H1 (cell line): ENCODE results near the gene JAG2. TPM values are rescaled to one million over a fixed set of nuclear protein-coding genes. Genes with fewer than 3 reads are reported as not detected.
A peak's percentile ranks its signal among the peaks of the same experiment; 100 is the strongest.

Experiments
- CTCF ChIA-PET: fragments of 300-600 bp; sonication (Branson Sonifier 250); formaldehyde crosslinking; loops from one replicate; lab custom pipeline; 2021; ENCODE audit not compliant: partially characterized antibody; lab: Charles Lee
- POLR2A ChIA-PET: fragments of 300-600 bp; sonication (Branson Sonifier 250); formaldehyde crosslinking; loops from one replicate; lab custom pipeline; 2021; ENCODE audit warnings: inconsistent platforms; ENCODE audit not compliant: partially characterized antibody; lab: Charles Lee
- DNase-seq, 2 experiments: peaks; one replicate each; pipeline versions ENCODE4 v3.0.0 to v3.0.0-alpha.2; 2010 to 2022; ENCODE audit warnings: low spot score in 2 of 2, low read depth in 1 of 2, mixed read lengths in 1 of 2
- FAIRE-seq: peaks from 2 replicates; lab custom pipeline; 2011; peaks lifted over from hg19 to GRCh38; lab: Jason Lieb, UNC
- H2AFZ ChIP-seq: 2 replicates; pipeline ENCODE4 v1.8.1; 2012; ENCODE audit warnings: low read length, inconsistent platforms
- H2AK5ac ChIP-seq: 2 replicates; pipeline ENCODE4 v1.6.1; 2013; ENCODE audit warnings: low read depth, low read length
- H2BK120ac ChIP-seq: replicated peaks from 2 replicates; pipeline ENCODE3; 2013; ENCODE audit warnings: low read depth, low read length, inconsistent platforms
- H2BK12ac ChIP-seq: 2 replicates; pipeline ENCODE4 v1.6.1; 2013; ENCODE audit warnings: low read depth, low read length
- H2BK15ac ChIP-seq: 2 replicates; pipeline ENCODE4 v1.6.1; 2013; ENCODE audit warnings: low read length
- H2BK20ac ChIP-seq: 2 replicates; pipeline ENCODE4 v1.6.1; 2013; ENCODE audit warnings: low read length
- H2BK5ac ChIP-seq: 2 replicates; pipeline ENCODE4 v1.6.1; 2013; ENCODE audit warnings: low read depth, low read length
- H3K14ac ChIP-seq: 2 replicates; pipeline ENCODE4 v1.6.1; 2013; ENCODE audit warnings: inconsistent platforms; ENCODE audit not compliant: insufficient read length
- H3K18ac ChIP-seq: 2 replicates; pipeline ENCODE4 v1.6.1; 2013; ENCODE audit warnings: low read length; ENCODE audit errors: extremely low read depth
- H3K23ac ChIP-seq: 2 replicates; pipeline ENCODE4 v1.6.1; 2013; ENCODE audit warnings: inconsistent platforms; ENCODE audit not compliant: insufficient read length
- H3K23me2 ChIP-seq: 2 replicates; pipeline ENCODE4 v1.6.1; 2013; ENCODE audit warnings: low read depth, low read length
- H3K27ac ChIP-seq: 2 replicates; pipeline ENCODE4 v1.6.1; 2011; ENCODE audit warnings: low read depth, low read length, inconsistent platforms
- H3K27me3 ChIP-seq, 4 experiments: replicated peaks in 1 of 4; 1 replicate in 1 of 4; 2 replicates in 3 of 4; pipeline versions ENCODE4 v1.6.1 to v1.8.1; 2011 to 2013; ENCODE audit warnings: low read length in 3 of 4, mild to moderate bottlenecking in 3 of 4, inconsistent platforms in 2 of 4, mixed read lengths in 2 of 4, moderate library complexity in 1 of 4; ENCODE audit not compliant: control insufficient read depth in 3 of 4, insufficient read depth in 3 of 4; ENCODE audit errors: extremely low read depth in 1 of 4
- H3K36me3 ChIP-seq, 4 experiments: 2 replicates each; pipeline versions ENCODE4 v1.6.1 to v1.8.1; 2011 to 2013; ENCODE audit warnings: mild to moderate bottlenecking in 4 of 4, low read length in 3 of 4, moderate library complexity in 2 of 4, control low read depth in 1 of 4, inconsistent platforms in 1 of 4; ENCODE audit not compliant: insufficient read depth in 4 of 4, control insufficient read depth in 2 of 4
- H3K4ac ChIP-seq: replicated peaks from 2 replicates; pipeline ENCODE3; 2013; ENCODE audit warnings: low read length, low read depth, mixed read lengths, inconsistent platforms; ENCODE audit not compliant: insufficient read length
- H3K4me1 ChIP-seq, 4 experiments: replicated peaks in 1 of 4; 1 replicate in 1 of 4; 2 replicates in 3 of 4; pipeline versions ENCODE4 v1.6.1 to v1.8.1; 2011 to 2013; ENCODE audit warnings: low read length in 3 of 4, inconsistent platforms in 2 of 4, mixed read lengths in 1 of 4; ENCODE audit not compliant: insufficient read depth in 4 of 4, control insufficient read depth in 3 of 4
- H3K4me2 ChIP-seq, 2 experiments: 2 replicates each; pipeline versions ENCODE4 v1.6.1 to v1.8.1; 2011 to 2013; ENCODE audit warnings: low read depth in 2 of 2, low read length in 2 of 2, control low read depth in 1 of 2, inconsistent platforms in 1 of 2, mild to moderate bottlenecking in 1 of 2; ENCODE audit not compliant: insufficient read depth in 1 of 2
- H3K4me3 ChIP-seq, 4 experiments: fragments of 200-600, 300-600 bp in 1 of 4; sonication (generic), shearing (Covaris generic), sonication (Bioruptor Twin) in 1 of 4; 2 replicates each; pipeline versions ENCODE4 v1.5.1 to v1.8.1; 2011 to 2016; ENCODE audit warnings: low read length in 4 of 4, low read depth in 3 of 4, control low read depth in 2 of 4, inconsistent platforms in 2 of 4, mild to moderate bottlenecking in 2 of 4, mixed read lengths in 1 of 4, moderate library complexity in 1 of 4; ENCODE audit not compliant: insufficient read depth in 2 of 4; ENCODE audit errors: extremely low read depth in 1 of 4
- H3K56ac ChIP-seq: replicated peaks from 2 replicates; pipeline ENCODE3; 2013; ENCODE audit warnings: low read depth, mild to moderate bottlenecking, mixed read lengths, low read length, inconsistent platforms; ENCODE audit not compliant: insufficient read length
- H3K79me1 ChIP-seq: 2 replicates; pipeline ENCODE4 v1.6.1; 2013; ENCODE audit warnings: low read depth, low read length, control low read depth
- H3K79me2 ChIP-seq, 2 experiments: 2 replicates each; pipeline versions ENCODE4 v1.6.1 to v1.8.1; 2012 to 2013; ENCODE audit warnings: low read length in 2 of 2, mild to moderate bottlenecking in 2 of 2, inconsistent platforms in 1 of 2; ENCODE audit not compliant: insufficient read depth in 2 of 2, control insufficient read depth in 1 of 2
- H3K9ac ChIP-seq, 4 experiments: replicated peaks in 1 of 4; 1 replicate in 1 of 4; 2 replicates in 3 of 4; pipeline versions ENCODE4 v1.6.1 to v1.8.1; 2011 to 2013; ENCODE audit warnings: low read depth in 3 of 4, low read length in 3 of 4, control low read depth in 2 of 4, mild to moderate bottlenecking in 2 of 4, moderate library complexity in 2 of 4, inconsistent platforms in 1 of 4; ENCODE audit errors: extremely low read depth in 1 of 4
- H3K9me3 ChIP-seq, 2 experiments: 2 replicates each; pipeline versions ENCODE4 v1.6.1 to v1.8.1; 2012 to 2013; ENCODE audit warnings: mild to moderate bottlenecking in 2 of 2, moderate library complexity in 2 of 2, control low read depth in 1 of 2, inconsistent platforms in 1 of 2, low read depth in 1 of 2, low read length in 1 of 2, mixed read lengths in 1 of 2; ENCODE audit not compliant: insufficient read depth in 2 of 2
- H4K20me1 ChIP-seq, 2 experiments: replicated peaks in 1 of 2; 2 replicates each; pipeline versions ENCODE3 to v1.8.1; 2011 to 2013; ENCODE audit warnings: inconsistent platforms in 2 of 2, low read length in 2 of 2, mild to moderate bottlenecking in 1 of 2; ENCODE audit not compliant: insufficient read depth in 2 of 2, control insufficient read depth in 1 of 2
- H4K5ac ChIP-seq: 2 replicates; pipeline ENCODE4 v1.6.1; 2013; ENCODE audit warnings: low read length, low read depth, mixed read lengths, inconsistent platforms; ENCODE audit not compliant: insufficient read length
- H4K8ac ChIP-seq: 2 replicates; pipeline ENCODE4 v1.8.0; 2013; ENCODE audit warnings: mild to moderate bottlenecking, moderate library complexity, low read length, inconsistent platforms; ENCODE audit not compliant: insufficient read depth; ENCODE audit errors: extremely low read depth
- H4K91ac ChIP-seq: replicated peaks from 2 replicates; pipeline ENCODE3; 2013; ENCODE audit warnings: low read length, mixed read lengths, inconsistent platforms; ENCODE audit not compliant: insufficient read length
- BACH1 ChIP-seq: IDR thresholded peaks from 2 replicates; pipeline ENCODE4 v1.6.1; 2012; ENCODE audit warnings: low read length, improper control_type of control experiment
- BRCA1 ChIP-seq: IDR thresholded peaks from 2 replicates; pipeline ENCODE4 v1.6.1; 2012; ENCODE audit warnings: low read depth, low read length, improper control_type of control experiment
- CBX5 ChIP-seq: fragments of 300-800, 300-1000 bp; sonication (generic); IDR thresholded peaks from 2 replicates; pipeline ENCODE4 v1.7.1; 2016; ENCODE audit warnings: antibody characterized with exemption, low read length, low read depth
- CBX8 ChIP-seq: fragments of 300-800, 300-1000 bp; sonication (generic); IDR thresholded peaks from 2 replicates; pipeline ENCODE4 v1.7.1; 2016; ENCODE audit warnings: low read depth, low read length, borderline replicate concordance
- CEBPB ChIP-seq: IDR thresholded peaks from 2 replicates; pipeline ENCODE4 v1.6.1; 2012; ENCODE audit warnings: low read depth, low read length
- CHD2 ChIP-seq: IDR thresholded peaks from 2 replicates; pipeline ENCODE4 v1.6.1; 2012; ENCODE audit warnings: low read length, improper control_type of control experiment
- CREB1 ChIP-seq: IDR thresholded peaks from 2 replicates; pipeline ENCODE4 v1.6.1; 2012; ENCODE audit warnings: inconsistent platforms
- E2F6 ChIP-seq: IDR thresholded peaks from 2 replicates; pipeline ENCODE4 v1.6.1; 2012; ENCODE audit warnings: inconsistent platforms
- EGR1 ChIP-seq: IDR thresholded peaks from 2 replicates; pipeline ENCODE4 v1.6.1; 2011; ENCODE audit warnings: low read depth, low read length, borderline replicate concordance
- SAP30 ChIP-seq: fragments of 300-600 bp; sonication (generic); IDR thresholded peaks from 2 replicates; pipeline ENCODE4 v1.7.1; 2012; ENCODE audit warnings: low read length, moderate library complexity, mild to moderate bottlenecking, inconsistent platforms; ENCODE audit not compliant: insufficient read depth, insufficient replicate concordance
- SIRT6 ChIP-seq: IDR thresholded peaks from one replicate; pipeline ENCODE4 v1.7.1; 2012; ENCODE audit warnings: low read length, inconsistent platforms
- SIX5 ChIP-seq: IDR thresholded peaks from 2 replicates; pipeline ENCODE4 v1.6.1; 2011; ENCODE audit warnings: mild to moderate bottlenecking, low read depth, low read length
- SP2 ChIP-seq: IDR thresholded peaks from 2 replicates; pipeline ENCODE4 v1.6.1; 2012; ENCODE audit warnings: mild to moderate bottlenecking, low read length, inconsistent platforms
- TCF12 ChIP-seq: IDR thresholded peaks from 2 replicates; pipeline ENCODE4 v1.6.1; 2011; ENCODE audit warnings: low read depth, mild to moderate bottlenecking, low read length
- WGBS, 2 experiments: shearing (Covaris generic) in 1 of 2; methylation state at CpG; one replicate each; pipeline versions ENCODE4 v1.1.6 to v1.1.7; 2013 to 2015; ENCODE audit warnings: low lambda C conversion rate in 2 of 2, mixed read lengths in 2 of 2, inconsistent platforms in 1 of 2, low coverage in 1 of 2, missing lambda C conversion rate in 1 of 2; ENCODE audit not compliant: insufficient replicate concordance in 2 of 2, insufficient coverage in 1 of 2, insufficient read length in 1 of 2; ENCODE audit errors: extremely low coverage in 1 of 2, missing lambda C conversion rate in 1 of 2; 5-methylcytosine and 5-hydroxymethylcytosine counted together
- polyA plus RNA-seq, 7 experiments: library from polyadenylated mRNA; depleted of rRNA in 3 of 7; stranded (reverse) in 5 of 7; unstranded in 2 of 7; fragments of >200 nt in 5 of 7; fragments of 200-250 nt in 2 of 7; gene quantifications; 1 replicate in 5 of 7; 2 replicates in 1 of 7; 4 replicates in 1 of 7; pipeline versions ENCODE4 v1.2.1 to v1.2.3, GENCODE V29; 2011 to 2013; ENCODE audit warnings: missing spikeins in 2 of 7, mixed read lengths in 2 of 7
- total RNA-seq: library from RNA; stranded (reverse); fragmentation: NEBNext Ultra II Directional; extraction: Animal tissue kit (Norgen Biotek cat#: 25700); gene quantifications from 2 replicates; pipeline ENCODE4 v1.2.1, GENCODE V29; 2021

The JAG2 gene
- total and polyA plus RNA-seq, 2 of the 8 experiments (the other 6 are each of a cell fraction or from before 2014, with no cell fraction given) = 2.8 to 6.2 TPM

- no peak overlapping the region for H2BK120ac ChIP-seq
- WGBS, 2 experiments = 90% methylated on average over 37 of the region's 48 CpGs; no CpG with 5 or more reads in 1 of the 2 experiments
- H3K4me3 ChIP-seq = no peak overlapping the region
- peak overlapping the region; percentile 60; the same call in 1 of the 2 replicates for H2BK12ac ChIP-seq
- no peak overlapping the region for H2AK5ac ChIP-seq
- no peak overlapping the region for H3K14ac ChIP-seq
- no peaks in the 10 kb centered on the region for H3K36me3 ChIP-seq
- no peaks in the 10 kb centered on the region for H3K27me3 ChIP-seq
- no peak overlapping the region for H3K27ac ChIP-seq
- no peak overlapping the region for H3K4ac ChIP-seq
- H4K20me1 ChIP-seq = peaks cover 0 to 2% of the 10 kb centered on the region in 2 experiments
- H3K18ac ChIP-seq = no peak overlapping the region; the same call in 1 of the 2 replicates
- no peak overlapping the region for H3K9ac ChIP-seq
- no peak overlapping the region for H3K4me2 ChIP-seq
- H4K5ac ChIP-seq = no peak overlapping the region
- CTCF ChIA-PET = interaction anchor here (1.0 to 2.6 kb wide), 8 partner anchors 8 to 180 kb away, joined by 3 to 12 read pairs (median 4); partner anchors contain the start of gene JAG2
- no peak overlapping the region for H2BK20ac ChIP-seq
- no peaks in the 10 kb centered on the region for H3K79me1 ChIP-seq
- peak overlapping the region; percentile 46 for H3K56ac ChIP-seq
- no peak overlapping the region for H3K23ac ChIP-seq
- no peaks in the 10 kb centered on the region for H3K9me3 ChIP-seq
- H2AFZ ChIP-seq = no peak overlapping the region
- H4K91ac ChIP-seq = peak overlapping the region; percentile 27
- no peaks in the 10 kb centered on the region for H3K79me2 ChIP-seq
- POLR2A ChIA-PET = no interaction called here
- FAIRE-seq (no peak), DNase-seq (no peak)
- peak overlapping the region; percentile 57; the same call in 1 of the 2 replicates for H4K8ac ChIP-seq
- H3K4me1 ChIP-seq = peaks cover 0 to 6% (median 0%) of the 10 kb centered on the region in 4 experiments; a peak in 4 of 7 replicates
- 0 out of 2 replicates have a peak, but pooled peaks cover 2% of the 10 kb centered on the region for H3K23me2 ChIP-seq
- peak overlapping the region; percentile 46; the same call in 1 of the 2 replicates for H2BK15ac ChIP-seq
- no peak overlapping the region for H2BK5ac ChIP-seq
- TF ChIP-seq CBX8 (no peak), SP2 (no peak), SIRT6 (no peak), BACH1 (no peak), CEBPB (no peak), SAP30 (no peak), TCF12 (no peak), E2F6 (no peak), EGR1 (no peak), SIX5 (no peak), CBX5 (no peak), CREB1 (no peak), BRCA1 (no peak), CHD2 (no peak)
Observed at GRCh38 chr14:105155681-105156413, 12.7 kb downstream of the JAG2 start.
